GM12878 (cell line): ENCODE results near the gene SETDB1. TPM values are rescaled to one million over a fixed set of nuclear protein-coding genes. Genes with fewer than 3 reads are reported as not detected.

Experiments
- ATAC-seq: fragments of 200-7000 bp; cut with Tn5 transposase; 3 replicates; pipeline ENCODE4 v1.9.1; 2020; ENCODE audit warnings: mild to moderate bottlenecking, moderate library complexity
- BruUV-seq: library from RNA; stranded (reverse); fragments of 400-500 nt; replicated peaks from 2 replicates; lab custom pipeline; 2021; lab: Mats Ljungman, UMichigan
- CTCF ChIA-PET: fragments of 300-600 bp; sonication (Branson Sonifier 250); formaldehyde crosslinking; extraction: SDS; loops from one replicate; lab custom pipeline; 2021; ENCODE audit warnings: inconsistent platforms; lab: Yijun Ruan, JAX
- POLR2A ChIA-PET: fragments of 350-600 bp; formaldehyde crosslinking; extraction: SDS; loops from one replicate; lab custom pipeline; 2021; ENCODE audit warnings: inconsistent platforms; lab: Charles Lee
- RAD21 ChIA-PET: fragments of 300-600 bp; sonication (Branson Sonifier 250); formaldehyde crosslinking; loops from one replicate; lab custom pipeline; 2023; ENCODE audit warnings: antibody characterized with exemption; ENCODE audit not compliant: unreplicated experiment; lab: Charles Lee
- SMC1A ChIA-PET: fragments of 300-600 bp; sonication (Branson Sonifier 250); formaldehyde crosslinking; loops from one replicate; lab custom pipeline; 2023; ENCODE audit not compliant: unreplicated experiment, uncharacterized antibody; lab: Charles Lee
- DNase-seq: peaks from one replicate; pipeline ENCODE4 v3.0.0-alpha.2; 2011; ENCODE audit warnings: low read depth, low spot score
- FAIRE-seq: peaks from 3 replicates; lab custom pipeline; 2011; peaks lifted over from hg19 to GRCh38; lab: Jason Lieb, UNC
- H2AFZ ChIP-seq: 2 replicates; pipeline ENCODE4 v1.6.0; 2011; ENCODE audit warnings: low read depth, low read length, control low read depth; ENCODE audit not compliant: control insufficient read depth
- H3K27ac ChIP-seq: 2 replicates; pipeline ENCODE4 v1.5.1; 2011; ENCODE audit warnings: control low read depth; ENCODE audit not compliant: control insufficient read depth, insufficient read depth
- H3K27me3 ChIP-seq, 2 experiments: replicated peaks in 1 of 2; 2 replicates each; pipeline versions ENCODE4 v1.6.0 to v1.6.1; 2011; ENCODE audit warnings: low read length in 1 of 2; ENCODE audit not compliant: control insufficient read depth in 2 of 2, insufficient read depth in 2 of 2
- H3K36me3 ChIP-seq, 2 experiments: 2 replicates each; pipeline ENCODE4 v1.5.1; 2011; ENCODE audit warnings: low read length in 1 of 2; ENCODE audit not compliant: control insufficient read depth in 2 of 2, insufficient read depth in 2 of 2
- H3K4me1 ChIP-seq: 2 replicates; pipeline ENCODE4 v1.6.1; 2011; ENCODE audit warnings: mild to moderate bottlenecking, low read length, moderate library complexity, mixed read lengths; ENCODE audit not compliant: control insufficient read depth, insufficient read depth
- H3K4me2 ChIP-seq: 2 replicates; pipeline ENCODE4 v1.6.0; 2011; ENCODE audit warnings: control low read depth; ENCODE audit not compliant: control insufficient read depth, insufficient read depth
- H3K4me3 ChIP-seq: fragments of 200-600 bp; sonication (generic); 2 replicates; pipeline ENCODE4 v1.5.1; 2016
- H3K79me2 ChIP-seq: 2 replicates; pipeline ENCODE4 v1.6.0; 2011; ENCODE audit warnings: low read length; ENCODE audit not compliant: control insufficient read depth, insufficient read depth
- H3K9ac ChIP-seq: 2 replicates; pipeline ENCODE4 v1.8.0; 2011; ENCODE audit warnings: low read length, control low read depth, mixed read lengths; ENCODE audit not compliant: control insufficient read depth, insufficient read depth
- H3K9me3 ChIP-seq: replicated peaks from 3 replicates; pipeline ENCODE4 v1.5.1; 2011; ENCODE audit warnings: mild to moderate bottlenecking, low read length; ENCODE audit not compliant: control insufficient read depth, insufficient read depth
- H4K20me1 ChIP-seq: 2 replicates; pipeline ENCODE4 v1.6.0; 2011; ENCODE audit not compliant: control insufficient read depth, insufficient read depth
- CTCF ChIP-seq, 3 experiments: IDR thresholded peaks in 2 of 3; conservative IDR thresholded peaks in 1 of 3; 2 replicates each; pipeline ENCODE4 v1.5.1; 2011; ENCODE audit warnings: low read depth in 3 of 3, low read length in 3 of 3, mild to moderate bottlenecking in 3 of 3, control low read depth in 2 of 3, moderate library complexity in 2 of 3, inconsistent platforms in 1 of 3, mixed read lengths in 1 of 3; ENCODE audit not compliant: control insufficient read depth in 2 of 3, insufficient read depth in 1 of 3; ENCODE audit errors: extremely low read depth in 1 of 3
- DPF2 ChIP-seq: fragments of 450-650 bp; IDR thresholded peaks from 2 replicates; pipeline ENCODE4 v1.6.1; 2017; ENCODE audit warnings: mild to moderate bottlenecking
- FOXK2 ChIP-seq: fragments of 450-650 bp; IDR thresholded peaks from 2 replicates; pipeline ENCODE4 v1.6.1; 2017; ENCODE audit warnings: mild to moderate bottlenecking, moderate library complexity
- IRF3 ChIP-seq: fragments of 450-650 bp; IDR thresholded peaks from 2 replicates; pipeline ENCODE4 v1.6.1; 2014; ENCODE audit warnings: mild to moderate bottlenecking
- RFX5 ChIP-seq: IDR thresholded peaks from 2 replicates; pipeline ENCODE4 v1.6.1; 2011; ENCODE audit warnings: low read depth, low read length, improper control_type of control experiment
- SUPT20H ChIP-seq: IDR thresholded peaks from 2 replicates; pipeline ENCODE4 v1.6.1; 2011; ENCODE audit warnings: low read depth, mild to moderate bottlenecking, low read length, moderate library complexity, borderline replicate concordance; ENCODE audit not compliant: control insufficient read depth
- TCF7 ChIP-seq: IDR thresholded peaks from 2 replicates; pipeline ENCODE4 v1.6.1; 2014; ENCODE audit warnings: antibody characterized with exemption, borderline replicate concordance
- USF2 ChIP-seq: IDR thresholded peaks from 2 replicates; pipeline ENCODE4 v1.6.1; 2011; ENCODE audit warnings: low read depth, low read length, improper control_type of control experiment, borderline replicate concordance
- ZNF592 ChIP-seq: fragments of 450-650 bp; IDR thresholded peaks from 2 replicates; pipeline ENCODE4 v1.6.1; 2017; ENCODE audit warnings: mild to moderate bottlenecking, moderate library complexity
- WGBS: methylation state at CpG from one replicate; pipeline ENCODE4 v1.1.6; 2016; ENCODE audit warnings: low lambda C conversion rate; ENCODE audit not compliant: insufficient replicate concordance, insufficient coverage; ENCODE audit errors: missing lambda C conversion rate; 5-methylcytosine and 5-hydroxymethylcytosine counted together
- in situ Hi-C: fragments of 300-500 bp; cut with MboI; formaldehyde crosslinking; loops from 9 replicates; pipeline ENCODE4 v1.14.3; 2018; ENCODE audit warnings: mixed read lengths
- intact Hi-C: fragments of 100-400 bp; cut with micrococcal nuclease; formaldehyde crosslinking; loops from one replicate; pipeline ENCODE4 v1.14.2; 2022; ENCODE audit not compliant: unreplicated experiment
- polyA plus RNA-seq, 11 experiments: library from polyadenylated mRNA; depleted of rRNA in 4 of 11; unstranded in 6 of 11; stranded (reverse) in 5 of 11; fragments of >200 nt; fragmentation: Nextera tagmentation in 4 of 11; fragmentation: Illumina TruSeq in 1 of 11; extraction: Ambion mirVana in 4 of 11; extraction: Trizol in 1 of 11; gene quantifications; 1 replicate in 1 of 11; 2 replicates in 10 of 11; pipeline versions ENCODE4 v1.2.1 to v1.2.3, GENCODE V29; 2011 to 2016; ENCODE audit warnings: inconsistent platforms in 2 of 11, missing spikeins in 2 of 11, low read depth in 1 of 11
- total RNA-seq, 4 experiments: library from RNA; depleted of rRNA in 3 of 4; stranded (reverse); fragments of >200 nt in 3 of 4; fragmentation: Illumina TruSeq in 1 of 4; extraction: Trizol in 1 of 4; gene quantifications; 2 replicates each; pipeline versions ENCODE4 v1.2.1 to v1.2.3, GENCODE V29; 2013 to 2021

The SETDB1 gene
- total and polyA plus RNA-seq, 10 of the 15 experiments (the other 5 are each of a cell fraction or from before 2014, with no cell fraction given): 14.3 to 56.7 (median 35.7) TPM

GRCh38 chr1:151010346-151010726 lies 84.2 kb downstream of the SETDB1 start (continued):
- no peak for TF ChIP-seq ZNF592
- TF ChIP-seq TCF7: no peak
- TF ChIP-seq DPF2: no peak
- TF ChIP-seq SUPT20H: no peak
- no peak for TF ChIP-seq FOXK2
- no peak for TF ChIP-seq USF2

- peaks cover 7% of the 10 kb centered on the region for H3K4me1 ChIP-seq
- CTCF ChIA-PET: interaction anchor here (1.2 to 1.9 kb wide), 2 partner anchors 13 to 77 kb away, joined by 3 to 7 read pairs; no protein-coding TSS in a partner anchor
- TF ChIP-seq IRF3: no peak
- TF ChIP-seq RFX5: no peak
- no peak for TF ChIP-seq CTCF (IDR thresholded peaks at IDR 0.05 in 2 of 3, conservative IDR thresholded peaks at IDR 0.05 in 1 of 3; ENCODE audit: control insufficient read depth in 2 of 3, extremely low read depth in 1 of 3, insufficient read depth in 1 of 3, low read depth in 3 of 3, low read length in 3 of 3)
These were observed 85.1 kb downstream of the SETDB1 start for GRCh38 chr1:151011154-151011850.

More at GRCh38 chr1:151011154-151011850, 85.1 kb downstream of the SETDB1 start:
- H3K4me2 ChIP-seq: no peak overlapping the region
- in situ Hi-C loops (no loop called here), intact Hi-C loops (no loop called here)
- ATAC-seq (no peak), FAIRE-seq (no peak), DNase-seq (no peak)
- no peaks in the 10 kb centered on the region for H3K9me3 ChIP-seq
- ChIA-PET POLR2A (interaction anchor here (0.6 to 1.3 kb wide), 2 partner anchors 47 to 87 kb away, joined by 4 to 5 read pairs; no protein-coding TSS in a partner anchor), SMC1A (no interaction called here), RAD21 (no interaction called here)
- H4K20me1 ChIP-seq: no peaks in the 10 kb centered on the region
- H3K9ac ChIP-seq: no peak overlapping the region
- no peaks in the 10 kb centered on the region for H3K36me3 ChIP-seq
- H3K27me3 ChIP-seq: no peaks in the 10 kb centered on the region
- no peak overlapping the region for H3K27ac ChIP-seq
- peaks cover 11% of the 10 kb centered on the region for H3K79me2 ChIP-seq
- no peak overlapping the region for H3K4me3 ChIP-seq
- BruUV-seq: no TSS peak
- no peak overlapping the region for H2AFZ ChIP-seq
- 73% methylated on average over 4 of the region's 4 CpGs for WGBS
